DOHH2 (cell line): ENCODE data around the gene MISP.

Source experiments
- EZH2phosphoT487 ChIP-seq: fragments of 200-600 bp; sonication (generic); IDR thresholded peaks from 2 replicates; pipeline ENCODE4 v1.6.1; 2017; ENCODE audit warnings: borderline replicate concordance, mild to moderate bottlenecking, antibody characterized with exemption, low read length, moderate library complexity, mixed read lengths
- TF ChIP-seq, protein P1 (sequence below): fragments of 200-600 bp; sonication (generic); IDR thresholded peaks from one replicate; pipeline ENCODE4 v1.5.1; 2014; ENCODE audit warnings: antibody characterized with exemption, mild to moderate bottlenecking, low read depth, low read length; ENCODE audit not compliant: poor library complexity, severe bottlenecking

DNA sequence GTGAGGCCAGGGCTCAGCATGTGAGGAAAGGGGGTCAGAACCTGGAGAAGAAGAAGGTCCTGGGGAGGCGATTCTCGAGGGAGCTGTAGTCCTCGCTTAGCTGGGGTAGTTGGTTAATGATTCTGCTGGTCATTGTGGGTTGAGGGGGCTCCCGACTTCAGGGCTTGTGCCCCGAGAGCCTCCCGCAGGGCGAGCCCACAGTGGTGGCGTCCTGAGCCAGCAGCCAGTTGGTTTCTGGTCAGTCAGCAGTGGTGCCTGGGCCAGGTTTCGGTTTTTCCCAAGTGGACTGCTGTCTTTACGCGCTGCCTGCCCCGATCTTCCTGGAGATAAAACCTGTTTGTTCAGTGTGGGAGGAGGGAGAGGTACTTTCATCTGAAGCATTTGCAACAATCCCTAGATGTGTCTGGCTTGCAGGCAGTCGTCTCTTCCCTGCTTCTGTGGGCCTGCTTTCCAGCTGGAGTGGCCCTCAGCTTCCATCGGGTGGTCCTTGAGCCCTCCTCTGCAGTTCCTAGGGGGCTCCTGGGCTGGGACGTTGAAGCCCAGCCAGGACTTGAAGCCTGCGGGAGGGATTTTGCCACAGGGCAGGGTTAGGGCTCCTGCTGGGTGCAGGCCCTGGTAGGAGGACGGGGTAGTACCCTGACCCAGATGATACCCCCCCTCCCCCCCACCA is 49.6 kb downstream of the MISP start:
- TF ChIP-seq, protein P1, sequence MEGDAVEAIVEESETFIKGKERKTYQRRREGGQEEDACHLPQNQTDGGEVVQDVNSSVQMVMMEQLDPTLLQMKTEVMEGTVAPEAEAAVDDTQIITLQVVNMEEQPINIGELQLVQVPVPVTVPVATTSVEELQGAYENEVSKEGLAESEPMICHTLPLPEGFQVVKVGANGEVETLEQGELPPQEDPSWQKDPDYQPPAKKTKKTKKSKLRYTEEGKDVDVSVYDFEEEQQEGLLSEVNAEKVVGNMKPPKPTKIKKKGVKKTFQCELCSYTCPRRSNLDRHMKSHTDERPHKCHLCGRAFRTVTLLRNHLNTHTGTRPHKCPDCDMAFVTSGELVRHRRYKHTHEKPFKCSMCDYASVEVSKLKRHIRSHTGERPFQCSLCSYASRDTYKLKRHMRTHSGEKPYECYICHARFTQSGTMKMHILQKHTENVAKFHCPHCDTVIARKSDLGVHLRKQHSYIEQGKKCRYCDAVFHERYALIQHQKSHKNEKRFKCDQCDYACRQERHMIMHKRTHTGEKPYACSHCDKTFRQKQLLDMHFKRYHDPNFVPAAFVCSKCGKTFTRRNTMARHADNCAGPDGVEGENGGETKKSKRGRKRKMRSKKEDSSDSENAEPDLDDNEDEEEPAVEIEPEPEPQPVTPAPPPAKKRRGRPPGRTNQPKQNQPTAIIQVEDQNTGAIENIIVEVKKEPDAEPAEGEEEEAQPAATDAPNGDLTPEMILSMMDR, result no peak
- no peak for TF ChIP-seq EZH2phosphoT487
